Subcutaneous abdominal adipose tissue (tissue), 5 donors: ENCODE measurements around the gene KASH5.

Experiments used
- H3K27ac ChIP-seq: one replicate; pipeline ENCODE4 v1.7.0; 2013; ENCODE audit warnings: low read depth, mild to moderate bottlenecking, inconsistent platforms, low read length, moderate library complexity
- H3K27me3 ChIP-seq, 5 donors: one replicate each; pipeline ENCODE4 v1.7.0; 2013; ENCODE audit warnings: low read length in 5 of 5, inconsistent platforms in 1 of 5; ENCODE audit not compliant: control insufficient read depth in 5 of 5, insufficient read depth in 4 of 5
- H3K36me3 ChIP-seq, 5 donors: one replicate each; pipeline ENCODE4 v1.7.0; 2013; ENCODE audit warnings: low read length in 5 of 5; ENCODE audit not compliant: control insufficient read depth in 5 of 5, insufficient read depth in 5 of 5
- H3K4me1 ChIP-seq, 5 donors: one replicate each; pipeline ENCODE4 v1.7.0; 2013; ENCODE audit warnings: low read length in 5 of 5, mild to moderate bottlenecking in 3 of 5, moderate library complexity in 1 of 5; ENCODE audit not compliant: control insufficient read depth in 5 of 5, insufficient read depth in 5 of 5
- H3K4me3 ChIP-seq, 5 donors: one replicate each; pipeline ENCODE4 v1.7.0; 2013; ENCODE audit warnings: low read length in 5 of 5, low read depth in 1 of 5
- H3K9ac ChIP-seq, 5 donors: one replicate each; pipeline ENCODE4 v1.7.0; 2013; ENCODE audit warnings: low read length in 5 of 5, mild to moderate bottlenecking in 4 of 5, moderate library complexity in 3 of 5
- H3K9me3 ChIP-seq, 5 donors: one replicate each; pipeline ENCODE4 v1.7.0; 2013; ENCODE audit warnings: low read length in 5 of 5; ENCODE audit not compliant: control insufficient read depth in 5 of 5
- donor health status: healthy.
- donor health status: healthy.
- donor health status: healthy.
- donor health status: healthy.
- donor health status: healthy.

Gene KASH5

GRCh38 chr19:49419173-49419572, 31.1 kb downstream of the KASH5 start:
- no peak overlapping the region for H3K27ac ChIP-seq
- H3K4me3 ChIP-seq = no peak overlapping the region
- no peaks in the 10 kb centered on the region for H3K36me3 ChIP-seq
- H3K9ac ChIP-seq = no peak overlapping the region
- peaks cover 0 to 26% (median 26%) of the 10 kb centered on the region in 5 donors for H3K4me1 ChIP-seq
- H3K9me3 ChIP-seq = no peaks in the 10 kb centered on the region
- peaks cover 40 to 74% (median 64%) of the 10 kb centered on the region in 5 donors for H3K27me3 ChIP-seq

- Histone ChIP-seq H3K9ac (no peak overlapping the region), H3K27me3 (peaks cover 38 to 78% (median 67%) of the 10 kb centered on the region in 5 donors), H3K4me1 (peaks cover 0 to 26% (median 26%) of the 10 kb centered on the region in 5 donors), H3K4me3 (no peak overlapping the region), H3K27ac (no peak overlapping the region), H3K36me3 (no peaks in the 10 kb centered on the region), H3K9me3 (no peaks in the 10 kb centered on the region)
Measured at GRCh38 chr19:49420227-49420626, 32.2 kb downstream of the KASH5 start.

- H3K27me3 ChIP-seq = peaks cover 41 to 84% (median 71%) of the 10 kb centered on the region in 5 donors
- H3K36me3 ChIP-seq = no peaks in the 10 kb centered on the region
- H3K4me1 ChIP-seq = peaks cover 0 to 30% (median 26%) of the 10 kb centered on the region in 5 donors
- H3K4me3 ChIP-seq = peak overlapping the region in 2 of 5 donors; percentile 19 to 32
- H3K9me3 ChIP-seq = no peaks in the 10 kb centered on the region
- no peak overlapping the region for H3K9ac ChIP-seq
- no peak overlapping the region for H3K27ac ChIP-seq
Measured at GRCh38 chr19:49421039-49421877, 33.2 kb downstream of the KASH5 start.

- Histone ChIP-seq H3K27me3 (peaks cover 46 to 84% (median 72%) of the 10 kb centered on the region in 5 donors), H3K4me3 (no peak overlapping the region), H3K27ac (no peak overlapping the region), H3K4me1 (peaks cover 0 to 30% (median 26%) of the 10 kb centered on the region in 5 donors), H3K9ac (no peak overlapping the region), H3K36me3 (no peaks in the 10 kb centered on the region), H3K9me3 (no peaks in the 10 kb centered on the region)
Measured at GRCh38 chr19:49421878-49422202, 33.8 kb downstream of the KASH5 start.

- H3K27me3 ChIP-seq = peaks cover 47 to 84% (median 71%) of the 10 kb centered on the region in 5 donors
- H3K4me1 ChIP-seq = peaks cover 0 to 30% (median 26%) of the 10 kb centered on the region in 5 donors
- peak overlapping the region in 1 of 5 donors; percentile 16 for H3K9ac ChIP-seq
- no peaks in the 10 kb centered on the region for H3K9me3 ChIP-seq
- H3K4me3 ChIP-seq = peak overlapping the region in 4 of 5 donors; percentile 22 to 54 (median 40)
- no peaks in the 10 kb centered on the region for H3K36me3 ChIP-seq
- H3K27ac ChIP-seq = no peak overlapping the region
Measured at GRCh38 chr19:49422407-49423070, 34.5 kb downstream of the KASH5 start.

GRCh38 chr19:49423071-49423984, 35.3 kb downstream of the KASH5 start, which contains the start of gene PTH2:
TSS of gene PTH2 (minus strand) at chr19:49423441. CDS start at chr19:49423339, 102 bp downstream.
- Histone ChIP-seq H3K27me3 (peaks cover 53 to 84% (median 76%) of the 10 kb centered on the region in 5 donors), H3K4me3 (peak within 1 kb of the TSS in 4 of 5 donors; percentile 22 to 54 (median 40)), H3K9me3 (no peaks in the 10 kb centered on the region), H3K4me1 (peaks cover 0 to 37% (median 27%) of the 10 kb centered on the region in 5 donors), H3K9ac (peak within 1 kb of the TSS in 1 of 5 donors; percentile 16), H3K27ac (no peak within 1 kb of the TSS), H3K36me3 (no peaks in the 10 kb centered on the region)

GRCh38 chr19:49423985-49424303, 35.9 kb downstream of the KASH5 start:
- no peak overlapping the region for H3K9ac ChIP-seq
- no peak overlapping the region for H3K4me3 ChIP-seq
- H3K9me3 ChIP-seq = no peaks in the 10 kb centered on the region
- H3K36me3 ChIP-seq = no peaks in the 10 kb centered on the region
- no peak overlapping the region for H3K27ac ChIP-seq
- peaks cover 0 to 39% (median 30%) of the 10 kb centered on the region in 5 donors for H3K4me1 ChIP-seq
- H3K27me3 ChIP-seq = peaks cover 56 to 84% (median 77%) of the 10 kb centered on the region in 5 donors

GRCh38 chr19:49425178-49425577, 37.1 kb downstream of the KASH5 start, which contains the start of gene GFY:
TSS of gene GFY (plus strand) at chr19:49425388. CDS start at chr19:49426431, 1,043 bp downstream.
- no peaks in the 10 kb centered on the region for H3K9me3 ChIP-seq
- H3K4me1 ChIP-seq = peaks cover 0 to 39% (median 30%) of the 10 kb centered on the region in 5 donors
- peaks cover 59 to 83% (median 80%) of the 10 kb centered on the region in 5 donors for H3K27me3 ChIP-seq
- no peak within 1 kb of the TSS for H3K4me3 ChIP-seq
- H3K9ac ChIP-seq = no peak within 1 kb of the TSS
- no peaks in the 10 kb centered on the region for H3K36me3 ChIP-seq
- no peak within 1 kb of the TSS for H3K27ac ChIP-seq

GRCh38 chr19:49425922-49426592, 38.0 kb downstream of the KASH5 start:
- peaks cover 0 to 4% (median 0%) of the 10 kb centered on the region in 5 donors for H3K36me3 ChIP-seq
- no peak overlapping the region for H3K27ac ChIP-seq
- H3K9ac ChIP-seq = no peak overlapping the region
- H3K27me3 ChIP-seq = peaks cover 59 to 84% (median 79%) of the 10 kb centered on the region in 5 donors
- no peak overlapping the region for H3K4me3 ChIP-seq
- no peaks in the 10 kb centered on the region for H3K9me3 ChIP-seq
- peaks cover 0 to 32% (median 24%) of the 10 kb centered on the region in 5 donors for H3K4me1 ChIP-seq
